ENCODE data around the gene MT1A.

MT1A gene

DNA sequence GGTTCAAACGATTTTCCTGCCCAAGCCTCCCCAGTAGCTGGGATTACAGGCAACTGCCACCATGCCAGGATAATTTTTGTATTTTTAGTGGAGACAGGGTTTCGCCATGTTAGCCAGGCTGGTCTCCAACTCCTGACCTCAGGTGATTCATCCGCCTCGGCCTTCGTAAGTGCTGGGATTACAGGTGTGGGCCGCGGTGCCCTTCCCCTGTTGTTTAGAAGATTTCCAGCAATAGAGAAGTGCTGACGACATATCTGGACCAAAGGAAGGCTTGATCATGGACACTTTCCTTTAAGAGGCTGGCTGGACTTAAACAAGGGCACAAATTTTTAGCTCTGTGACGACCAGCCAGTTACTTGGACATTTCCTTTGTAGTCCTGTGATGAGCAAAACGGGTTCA, 7.3 kb upstream of the MT1A start:
- TF ChIP-seq ZNF274 (IDR thresholded peaks at IDR 0.05; ENCODE audit: low read depth, low read length) = no peak
- no peak overlapping the region for H3K4me3 ChIP-seq (ENCODE audit: low read length)

DNA sequence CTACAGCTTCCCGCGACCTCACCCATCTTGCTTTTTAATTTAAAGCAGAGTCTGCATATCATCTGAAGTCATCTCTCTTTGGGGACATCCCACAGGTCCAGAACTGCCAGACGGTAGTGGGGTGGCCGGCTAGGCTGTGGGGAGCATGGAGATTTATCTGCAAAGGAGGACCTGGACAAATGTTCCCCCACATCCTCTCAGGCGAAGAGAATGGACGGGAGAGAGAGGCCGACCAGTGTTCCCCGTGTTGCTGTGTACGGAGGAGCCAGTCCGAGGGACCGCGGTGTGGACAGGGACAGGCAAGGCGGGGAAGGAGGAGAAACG, 6.7 kb upstream of the MT1A start:
- no peak for TF ChIP-seq ZNF274 (IDR thresholded peaks at IDR 0.05; ENCODE audit: low read depth, low read length)
- H3K4me3 ChIP-seq (ENCODE audit: low read length) = no peak overlapping the region

DNA sequence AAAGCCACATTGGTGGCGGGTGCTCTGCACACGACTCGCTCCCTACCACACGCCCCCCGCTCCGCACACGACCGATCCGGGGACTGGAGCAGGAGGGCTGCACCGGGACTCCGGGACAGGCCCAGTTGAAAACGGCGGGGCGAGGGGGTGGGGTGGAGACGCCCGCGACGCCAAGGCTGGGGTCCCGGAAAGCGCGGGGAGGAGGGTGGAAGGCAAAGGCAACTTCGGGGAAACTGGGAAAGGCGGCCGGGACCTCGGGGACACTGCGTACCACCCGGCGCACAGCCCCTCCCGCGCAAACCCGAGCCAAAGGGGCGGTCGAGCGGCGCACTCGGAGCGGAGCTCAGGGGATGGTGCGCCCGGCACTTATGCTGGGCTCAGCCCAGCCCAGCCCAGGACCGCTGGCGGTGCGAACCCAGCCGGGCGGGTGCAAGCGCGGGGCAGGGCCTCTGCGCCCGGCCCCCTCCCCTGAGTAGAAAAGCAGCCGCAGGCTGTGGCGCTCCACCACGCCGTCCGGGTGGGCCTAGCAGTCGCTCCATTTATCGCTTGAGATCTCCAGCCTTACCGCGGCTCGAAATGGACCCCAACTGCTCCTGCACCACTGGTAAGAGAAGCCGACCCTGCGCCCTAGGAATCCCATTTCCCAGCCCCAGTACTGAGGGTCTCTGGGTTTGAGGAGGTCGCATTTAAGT, 6.2 kb upstream of the MT1A start, which contains the start of gene MT1M:
Gene MT1M, plus strand, starts transcription at position 504 of the 692 bp plus-strand sequence. Its CDS starts 73 bp downstream, at position 577.
- no peak for TF ChIP-seq ZNF274 (IDR thresholded peaks at IDR 0.05; ENCODE audit: low read depth, low read length)
- no peak within 1 kb of the TSS for H3K4me3 ChIP-seq (ENCODE audit: low read length)

DNA sequence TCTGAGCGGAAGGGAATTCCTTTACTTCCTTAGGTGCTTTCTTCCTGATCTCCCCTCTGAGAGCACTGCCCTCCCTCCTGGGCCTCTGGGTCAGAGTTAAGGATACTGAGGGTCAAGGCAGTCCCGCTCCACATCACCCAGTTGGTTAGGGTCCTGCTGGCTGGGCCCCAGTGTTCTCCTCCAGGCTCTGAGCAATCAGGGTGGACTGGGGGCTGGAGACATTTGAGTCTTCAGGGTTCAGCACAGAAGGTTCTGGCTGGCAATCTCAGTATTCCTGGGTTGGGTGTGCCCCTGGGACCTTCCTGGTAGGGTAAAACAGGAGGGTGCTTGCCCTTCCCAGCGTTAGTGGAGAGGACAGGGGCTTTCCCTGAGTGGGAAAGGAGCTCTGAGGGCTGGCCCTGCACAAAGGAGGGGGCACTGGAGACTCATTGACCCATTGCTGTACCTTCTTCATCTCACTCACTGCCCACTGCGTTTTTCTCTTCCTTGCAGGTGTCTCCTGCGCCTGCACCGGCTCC, 5.6 kb upstream of the MT1A start:
- no peak for TF ChIP-seq ZNF274 (IDR thresholded peaks at IDR 0.05; ENCODE audit: low read depth, low read length)
- no peak overlapping the region for H3K4me3 ChIP-seq (ENCODE audit: low read length)

DNA sequence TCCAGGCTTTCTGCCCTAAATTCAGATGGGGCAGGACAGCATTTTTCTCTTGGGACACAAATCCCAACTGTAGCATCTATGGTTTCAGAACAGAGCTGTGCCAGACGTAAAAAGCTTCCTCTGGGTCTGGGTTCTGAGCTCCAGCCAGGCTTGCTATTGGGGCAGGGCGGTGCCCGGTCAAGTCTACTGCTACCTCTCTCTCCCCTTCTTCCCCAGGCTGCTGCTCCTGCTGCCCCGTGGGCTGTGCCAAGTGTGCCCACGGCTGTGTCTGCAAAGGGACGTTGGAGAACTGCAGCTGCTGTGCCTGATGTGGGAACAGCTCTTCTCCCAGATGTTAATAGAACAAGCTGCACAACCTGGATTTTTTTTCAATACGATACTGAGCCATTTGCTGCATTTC, 4.9 kb upstream of the MT1A start:
- TF ChIP-seq ZNF274 (IDR thresholded peaks at IDR 0.05; ENCODE audit: low read depth, low read length) = no peak
- H3K4me3 ChIP-seq (ENCODE audit: low read length) = no peak overlapping the region

DNA sequence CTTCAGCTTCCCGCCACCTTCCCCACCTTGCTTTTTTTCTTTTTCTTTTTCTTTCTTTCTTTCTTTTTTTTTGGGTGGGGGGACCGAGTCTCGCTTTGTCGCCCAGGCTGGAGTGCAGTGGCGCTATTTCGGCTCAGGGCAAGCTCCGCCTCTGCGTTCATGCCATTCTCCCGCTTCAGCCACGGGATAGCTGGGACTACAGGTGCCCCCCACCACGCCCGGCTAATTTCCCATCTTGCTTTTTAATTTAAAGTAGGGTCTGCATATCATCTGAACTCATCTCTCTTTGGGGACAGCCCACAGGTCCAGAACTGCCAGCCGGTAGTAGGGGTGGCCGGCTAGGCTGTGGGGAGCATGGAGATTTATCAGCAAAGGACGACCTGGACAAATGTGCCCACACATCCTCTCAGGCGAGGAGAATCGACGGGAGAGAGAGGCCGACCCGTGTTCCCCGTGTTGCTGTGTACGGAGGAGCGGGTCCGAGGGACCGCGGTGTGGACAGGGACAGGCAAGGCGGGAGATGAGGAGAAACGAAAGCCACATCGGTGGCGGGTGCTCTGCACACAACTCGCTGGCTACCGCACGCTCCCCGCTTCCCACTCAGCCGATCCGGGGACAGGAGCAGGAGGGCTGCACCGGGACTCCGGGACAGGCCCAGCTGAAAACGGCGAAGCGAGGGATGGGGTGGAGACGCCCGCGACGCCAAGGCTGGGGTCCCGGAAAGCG, 3.6 kb upstream of the MT1A start:
- no peak overlapping the region for H3K4me3 ChIP-seq (ENCODE audit: low read length)
- no peak for TF ChIP-seq ZNF274 (IDR thresholded peaks at IDR 0.05; ENCODE audit: low read depth, low read length)

DNA sequence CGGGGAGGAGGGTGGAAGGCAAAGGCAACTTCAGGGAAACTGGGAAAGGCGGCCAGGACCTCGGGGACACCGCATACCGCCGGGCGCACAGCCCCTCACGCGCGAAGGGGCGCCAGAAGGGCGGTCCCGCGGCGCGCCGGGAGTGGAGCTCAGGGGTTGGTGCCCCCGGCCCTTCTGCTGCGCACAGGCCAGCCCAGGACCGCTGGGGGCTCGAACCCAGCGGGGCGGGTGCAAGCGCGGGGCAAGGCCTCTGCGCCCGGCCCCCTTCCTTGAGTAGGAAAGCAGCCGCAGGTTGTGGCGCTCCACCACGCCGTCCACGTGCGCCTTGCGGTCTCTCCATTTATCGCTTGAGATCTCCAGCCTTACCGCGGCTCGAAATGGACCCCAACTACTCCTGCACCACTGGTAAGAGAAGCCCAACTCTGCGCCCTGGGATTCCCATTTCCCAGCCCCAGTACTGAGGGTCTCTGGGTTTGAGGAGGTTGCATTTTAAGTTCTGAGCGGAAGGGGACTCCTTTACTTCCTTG, 3.0 kb upstream of the MT1A start:
- no peak for TF ChIP-seq ZNF274 (IDR thresholded peaks at IDR 0.05; ENCODE audit: low read depth, low read length)
- H3K4me3 ChIP-seq (ENCODE audit: low read length) = no peak overlapping the region

DNA sequence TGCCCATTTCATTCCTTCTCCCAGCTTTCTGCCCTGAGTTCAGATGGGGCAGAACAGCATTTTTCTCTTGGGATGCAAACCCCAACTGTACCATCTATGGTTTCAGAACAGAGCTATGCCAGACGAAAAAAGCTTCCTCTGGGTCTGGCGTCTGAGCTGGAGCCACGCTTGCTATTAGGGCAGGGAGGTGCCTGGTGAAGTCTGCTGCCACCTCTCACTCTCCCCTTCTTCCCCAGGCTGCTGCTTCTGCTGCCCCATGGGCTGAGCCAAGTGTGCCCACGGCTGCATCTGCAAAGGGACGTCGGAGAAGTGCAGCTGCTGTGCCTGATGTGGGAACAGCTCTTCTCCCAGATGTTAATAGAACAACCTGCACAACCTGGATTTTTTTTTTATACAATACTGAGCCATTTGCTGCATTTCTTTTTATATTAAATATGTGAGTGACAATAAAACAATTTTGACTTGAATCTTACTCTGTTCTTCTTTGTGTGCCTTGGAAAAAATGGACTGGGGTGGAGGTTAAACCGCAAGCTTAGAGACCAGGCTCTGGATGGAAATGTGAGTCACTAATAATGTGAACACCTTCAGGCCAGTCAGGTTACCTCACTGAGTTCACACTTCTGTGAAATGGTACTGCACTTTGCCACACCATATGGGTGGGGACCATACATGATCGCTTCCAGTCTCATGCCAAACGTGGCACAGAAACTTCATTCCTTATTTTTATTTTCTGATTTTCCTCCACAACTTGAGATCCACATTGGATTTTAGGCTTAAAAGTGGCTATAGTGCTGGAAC, 1.7 kb upstream of the MT1A start:
- no peak overlapping the region for H3K4me3 ChIP-seq (ENCODE audit: low read length)
- no peak for TF ChIP-seq ZNF274 (IDR thresholded peaks at IDR 0.05; ENCODE audit: low read depth, low read length)

DNA sequence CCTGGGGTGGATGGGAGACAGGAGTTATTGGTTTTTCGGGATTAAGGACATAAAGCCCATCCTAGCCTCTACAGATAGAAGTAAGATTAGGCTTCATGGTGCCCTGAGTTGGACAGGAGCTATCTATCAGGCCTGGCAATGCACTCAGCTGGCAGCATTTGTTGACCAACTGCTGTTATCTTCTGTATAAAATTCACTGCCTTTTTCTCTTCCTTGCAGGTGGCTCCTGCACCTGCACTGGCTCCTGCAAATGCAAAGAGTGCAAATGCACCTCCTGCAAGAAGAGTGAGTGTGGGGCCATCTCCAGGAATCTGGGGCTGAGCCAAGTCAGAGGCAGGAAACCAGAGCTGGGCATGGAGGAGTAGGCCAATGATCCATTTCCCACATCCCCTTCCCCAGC, 579 bp downstream of the MT1A start:
- no peak overlapping the region for H3K4me3 ChIP-seq (ENCODE audit: low read length)

DNA sequence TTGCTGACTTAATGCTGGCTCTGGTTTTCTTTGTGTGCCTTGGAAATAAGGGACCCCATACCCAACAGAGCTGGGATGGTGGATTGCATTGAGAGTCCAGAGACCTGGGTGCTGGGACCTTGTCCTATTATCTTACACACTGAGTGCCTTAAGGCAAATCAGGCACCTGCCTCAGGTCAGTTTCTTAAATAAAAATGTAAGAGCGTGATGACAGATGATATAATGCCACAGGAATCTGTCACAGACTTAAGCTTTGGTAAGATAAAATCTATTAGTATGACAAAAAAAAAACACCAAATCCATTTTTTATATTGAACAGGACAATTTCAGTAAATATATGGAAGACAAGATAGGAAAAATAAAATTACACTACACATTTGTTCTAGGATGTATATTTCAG, 1.6 kb downstream of the MT1A start:
- TF ChIP-seq ZNF274 (IDR thresholded peaks at IDR 0.05; ENCODE audit: low read depth, low read length) = no peak
- H3K4me3 ChIP-seq (ENCODE audit: low read length) = no peak overlapping the region

More for the DNA sequence above, 579 bp downstream of the MT1A start:
- no peak for TF ChIP-seq ZNF274 (IDR thresholded peaks at IDR 0.05; ENCODE audit: low read depth, low read length)

DNA sequence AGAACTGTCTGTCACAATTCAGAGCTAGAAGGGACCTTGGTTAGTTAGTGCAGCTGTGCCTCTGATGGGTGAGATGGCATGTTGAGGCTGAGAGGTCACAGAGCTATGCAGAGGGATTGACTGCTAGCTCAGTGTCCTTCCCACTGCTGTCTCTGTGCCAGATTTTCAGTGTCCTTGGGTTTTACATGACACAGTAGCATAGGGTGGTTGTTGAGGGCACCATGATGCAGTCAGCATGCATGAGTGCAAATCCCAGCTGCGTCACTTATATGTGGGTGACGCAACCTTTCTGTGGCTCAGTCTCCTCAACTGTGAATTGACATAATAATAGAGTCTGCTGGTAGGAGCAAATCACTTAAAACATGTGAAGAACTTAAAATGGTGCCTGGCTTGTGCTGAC, 2.7 kb downstream of the MT1A start:
- no peak for TF ChIP-seq ZNF274 (IDR thresholded peaks at IDR 0.05; ENCODE audit: low read depth, low read length)
- H3K4me3 ChIP-seq (ENCODE audit: low read length) = no peak overlapping the region

DNA sequence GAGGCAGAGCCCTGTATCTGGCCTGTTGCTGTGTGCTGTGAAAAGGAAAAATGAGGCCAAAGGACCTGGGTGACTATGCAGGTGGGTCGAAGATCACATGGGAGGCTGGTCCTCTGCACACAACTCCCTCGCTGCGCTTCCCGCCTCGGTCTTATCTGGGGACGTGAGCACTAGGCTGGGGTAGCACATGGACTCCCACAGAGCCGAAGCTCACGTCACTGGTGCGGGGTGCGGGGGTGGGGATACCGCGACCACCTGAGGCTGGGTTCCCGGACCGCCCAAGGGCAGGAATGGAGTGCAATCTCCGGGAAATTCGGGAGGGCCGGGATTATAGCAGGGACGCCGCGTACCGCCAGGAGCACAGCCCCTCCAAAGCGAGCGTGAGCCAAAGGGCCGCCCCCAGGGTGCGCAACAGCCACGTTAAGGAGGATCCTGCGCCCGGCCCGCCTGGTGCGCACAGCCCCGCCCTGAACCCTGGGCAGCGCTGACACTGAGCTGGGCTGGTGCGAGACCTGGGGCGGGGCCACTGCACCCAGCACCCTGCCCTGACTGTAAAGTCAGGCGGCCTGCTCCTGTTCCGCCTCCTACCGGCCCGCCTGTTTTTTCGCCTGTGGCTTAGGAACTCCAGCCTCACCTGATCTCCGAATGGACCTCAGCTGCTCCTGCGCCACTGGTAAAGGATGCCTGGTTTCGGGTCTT, 4.8 kb downstream of the MT1A start:
- no peak overlapping the region for H3K4me3 ChIP-seq (ENCODE audit: low read length)
- no peak for TF ChIP-seq ZNF274 (IDR thresholded peaks at IDR 0.05; ENCODE audit: low read depth, low read length)

DNA sequence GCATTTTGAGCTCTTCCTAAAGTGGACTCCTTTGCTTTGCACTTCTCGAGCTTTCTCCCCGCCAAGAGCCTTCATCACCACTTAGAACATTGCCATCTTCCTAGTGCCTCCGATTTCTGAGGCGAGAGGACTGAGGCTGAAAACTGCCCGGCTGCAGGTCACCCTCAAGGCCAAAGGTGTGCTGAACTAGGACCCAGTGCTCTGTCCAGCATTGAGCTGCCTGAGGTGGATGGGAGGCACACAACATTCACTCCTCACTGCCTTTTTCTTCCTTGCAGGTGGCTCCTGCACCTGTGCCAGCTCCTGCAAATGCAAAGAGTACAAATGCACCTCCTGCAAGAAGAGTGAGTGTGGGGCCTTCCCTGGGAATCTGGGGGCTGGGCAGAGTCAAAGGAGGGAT, 5.4 kb downstream of the MT1A start:
- no peak for TF ChIP-seq ZNF274 (IDR thresholded peaks at IDR 0.05; ENCODE audit: low read depth, low read length)
- no peak overlapping the region for H3K4me3 ChIP-seq (ENCODE audit: low read length)

DNA sequence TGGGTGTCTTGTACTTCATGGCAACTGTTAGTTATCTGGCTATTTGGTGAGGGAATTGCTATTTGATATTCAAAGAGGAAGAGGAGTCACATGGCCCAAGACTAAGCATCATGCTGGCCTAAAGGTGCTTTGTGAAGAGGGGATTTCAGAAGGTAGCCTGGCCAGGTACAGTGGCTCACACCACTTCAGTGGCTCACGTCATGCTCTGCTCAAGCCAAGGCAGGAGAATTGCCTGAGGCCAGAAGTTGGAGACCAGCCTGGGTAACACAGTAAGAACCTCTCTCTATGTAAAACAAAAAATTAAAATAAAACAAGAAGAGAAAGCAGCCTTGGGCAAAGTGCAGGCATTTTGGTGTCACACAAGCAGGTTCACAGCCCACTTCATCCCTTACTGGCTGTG, 6.8 kb downstream of the MT1A start:
- H3K4me3 ChIP-seq (ENCODE audit: low read length) = no peak overlapping the region
- no peak for TF ChIP-seq ZNF274 (IDR thresholded peaks at IDR 0.05; ENCODE audit: low read depth, low read length)

All from GM08714 (cell line).